Type B pancreatic cell (in vitro differentiated cells): Measurements from ENCODE around the gene MTX3. TPM values are rescaled to one million over a fixed set of nuclear protein-coding genes. Genes with fewer than 3 reads are reported as not detected.

Experiments used
- DNase-seq: peaks from one replicate; pipeline ENCODE4 v3.0.0; 2021; ENCODE audit warnings: mixed read lengths; ENCODE audit not compliant: unreplicated experiment; ENCODE audit errors: extremely low spot score
- H3K27ac Mint-ChIP-seq: 2 replicates; pipeline ENCODE4 v1.8.0; 2021; ENCODE audit warnings: mild to moderate bottlenecking, mixed read lengths
- H3K27me3 Mint-ChIP-seq: 2 replicates; pipeline ENCODE4 v1.8.0; 2021; ENCODE audit warnings: mixed read lengths
- H3K36me3 Mint-ChIP-seq: 2 replicates; pipeline ENCODE4 v1.8.0; 2021; ENCODE audit warnings: mixed read lengths
- H3K4me1 Mint-ChIP-seq: one replicate; pipeline ENCODE4 v1.8.0; 2021; ENCODE audit warnings: mixed read lengths; ENCODE audit not compliant: unreplicated experiment
- H3K4me3 Mint-ChIP-seq: 2 replicates; pipeline ENCODE4 v1.8.0; 2021; ENCODE audit warnings: mild to moderate bottlenecking, mixed read lengths
- H3K9me3 Mint-ChIP-seq: 2 replicates; pipeline ENCODE4 v1.8.0; 2021; ENCODE audit warnings: mixed read lengths
- CTCF ChIP-seq: fragments of 200-600 bp; sonication (generic); conservative IDR thresholded peaks from 2 replicates; pipeline ENCODE4 v1.5.0; 2021; ENCODE audit warnings: antibody characterized with exemption, mild to moderate bottlenecking
- total RNA-seq: library from RNA; stranded (reverse); gene quantifications from 2 replicates; pipeline ENCODE4 v1.2.1, GENCODE V29; 2021; ENCODE audit warnings: low replicate concordance

The MTX3 gene
- total RNA-seq, 1 donor from 2014 or later = 24.3 TPM

- Mint-ChIP-seq H3K27ac (no peak overlapping the region), H3K27me3 (no peaks in the 10 kb centered on the region), H3K4me1 (no peaks in the 10 kb centered on the region), H3K36me3 (peaks cover 47% of the 10 kb centered on the region), H3K4me3 (no peak overlapping the region), H3K9me3 (no peaks in the 10 kb centered on the region)
- no peak for TF ChIP-seq CTCF
- DNase-seq = no peak
These were observed 7.4 kb downstream of the MTX3 start for GRCh38 chr5:79983618-79984017.

GRCh38 chr5:79982136-79982535 is 8.9 kb downstream of the MTX3 start:
- Mint-ChIP-seq H3K27ac (no peak overlapping the region), H3K27me3 (no peaks in the 10 kb centered on the region), H3K36me3 (peaks cover 50% of the 10 kb centered on the region), H3K9me3 (no peaks in the 10 kb centered on the region), H3K4me3 (no peak overlapping the region), H3K4me1 (no peaks in the 10 kb centered on the region)
- TF ChIP-seq CTCF = no peak
- DNase-seq = no peak

- DNase-seq = no peak
- H3K4me1 Mint-ChIP-seq = no peaks in the 10 kb centered on the region
- H3K9me3 Mint-ChIP-seq = no peaks in the 10 kb centered on the region
- no peak overlapping the region for H3K4me3 Mint-ChIP-seq
- H3K27ac Mint-ChIP-seq = no peak overlapping the region
- no peaks in the 10 kb centered on the region for H3K27me3 Mint-ChIP-seq
- TF ChIP-seq CTCF = no peak
- H3K36me3 Mint-ChIP-seq = peaks cover 36% of the 10 kb centered on the region
These were observed 14.1 kb downstream of the MTX3 start for GRCh38 chr5:79976759-79977515.

- H3K27ac Mint-ChIP-seq = no peak overlapping the region
- peaks cover 5% of the 10 kb centered on the region for H3K27me3 Mint-ChIP-seq
- H3K9me3 Mint-ChIP-seq = no peaks in the 10 kb centered on the region
- no peak overlapping the region for H3K4me3 Mint-ChIP-seq
- DNase-seq = no peak
- no peak for TF ChIP-seq CTCF
- peaks cover 33% of the 10 kb centered on the region for H3K36me3 Mint-ChIP-seq
- no peaks in the 10 kb centered on the region for H3K4me1 Mint-ChIP-seq
These were observed 15.6 kb downstream of the MTX3 start for GRCh38 chr5:79975422-79975821.

- H3K27me3 Mint-ChIP-seq = peaks cover 8% of the 10 kb centered on the region
- DNase-seq = no peak
- no peak for TF ChIP-seq CTCF
- no peaks in the 10 kb centered on the region for H3K4me1 Mint-ChIP-seq
- H3K27ac Mint-ChIP-seq = no peak overlapping the region
- no peak overlapping the region for H3K4me3 Mint-ChIP-seq
- H3K9me3 Mint-ChIP-seq = no peaks in the 10 kb centered on the region
- peaks cover 30% of the 10 kb centered on the region for H3K36me3 Mint-ChIP-seq
These were observed 16.2 kb downstream of the MTX3 start for GRCh38 chr5:79974886-79975285.
